Measurements from ENCODE around the gene WDFY3.

Gene WDFY3

DNA sequence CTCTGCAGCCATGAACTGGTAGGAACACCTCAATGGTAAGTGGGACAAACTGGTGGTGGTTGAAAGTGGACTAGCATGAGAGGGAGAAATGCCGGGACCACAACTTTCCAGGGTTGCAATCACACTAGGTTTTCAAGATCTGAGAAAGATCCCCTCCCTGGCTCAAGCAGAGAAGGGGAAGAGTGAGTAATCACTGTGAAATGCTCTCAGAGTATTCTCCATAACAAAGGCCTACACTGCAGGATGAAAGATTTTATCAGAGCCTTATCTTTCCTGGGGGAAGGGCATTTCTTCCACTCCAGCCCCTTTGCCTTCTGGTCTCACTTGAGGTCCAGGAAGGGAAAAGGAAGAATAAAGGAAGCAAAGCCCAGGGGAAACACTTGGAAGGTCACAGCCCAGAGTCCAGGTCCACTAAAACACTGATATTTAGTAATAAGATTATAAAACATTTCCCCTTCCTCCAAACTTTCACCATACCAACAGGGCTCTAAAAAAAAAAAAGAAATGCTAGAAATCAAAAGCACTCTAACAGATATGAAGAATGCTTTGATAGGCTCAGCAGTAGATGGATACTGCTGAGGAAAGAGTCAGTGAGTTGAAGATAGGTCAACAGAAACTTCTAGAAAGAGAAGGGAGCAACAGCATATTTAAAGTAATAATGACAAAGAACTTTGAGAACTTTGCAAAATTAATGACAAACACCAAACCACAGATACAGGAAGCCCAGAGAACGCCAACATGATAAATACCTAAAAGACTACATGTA lies 95.9 kb downstream of the WDFY3 start:
- no peak overlapping the region for H3K4me3 ChIP-seq (ENCODE audit: low read length)
- TF ChIP-seq CTCF (conservative IDR thresholded peaks at IDR 0.05; ENCODE audit: low read length): no peak
- DNase-seq (ENCODE audit: low read depth): peak; percentile 30

- TF ChIP-seq CTCF (conservative IDR thresholded peaks at IDR 0.05; ENCODE audit: low read length): no peak
- DNase-seq (ENCODE audit: low read depth): no peak
- no peak overlapping the region for H3K4me3 ChIP-seq (ENCODE audit: low read length)
Observed at GRCh38 chr4:84866295-84866694, 100.2 kb downstream of the WDFY3 start.

DNA sequence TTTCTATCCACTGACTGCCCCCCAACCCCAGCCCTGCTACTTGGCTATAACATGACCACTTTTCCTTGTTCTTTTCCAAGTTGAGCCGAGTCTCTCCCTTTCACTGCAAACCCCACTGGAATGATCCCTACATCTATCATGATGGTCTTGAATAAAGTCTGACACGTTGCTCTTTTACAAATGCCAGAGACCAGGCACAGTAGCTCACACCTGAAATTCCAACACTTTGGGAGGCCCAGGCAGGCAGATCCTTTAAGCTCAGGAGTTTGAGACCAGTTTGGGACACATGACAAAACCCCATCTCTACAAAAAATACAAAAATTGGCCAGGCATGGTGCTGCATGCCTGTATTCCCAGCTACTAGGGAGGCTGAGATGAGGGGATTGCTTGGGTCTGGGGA lies 100.9 kb downstream of the WDFY3 start:
- no peak overlapping the region for H3K4me3 ChIP-seq (ENCODE audit: low read length)
- no peak for DNase-seq (ENCODE audit: low read depth)
- TF ChIP-seq CTCF (conservative IDR thresholded peaks at IDR 0.05; ENCODE audit: low read length): no peak

GRCh38 chr4:84862064-84862463 lies 104.4 kb downstream of the WDFY3 start:
- no peak overlapping the region for H3K4me3 ChIP-seq (ENCODE audit: low read length)
- no peak for TF ChIP-seq CTCF (conservative IDR thresholded peaks at IDR 0.05; ENCODE audit: low read length)
- DNase-seq (ENCODE audit: low read depth): no peak

DNA sequence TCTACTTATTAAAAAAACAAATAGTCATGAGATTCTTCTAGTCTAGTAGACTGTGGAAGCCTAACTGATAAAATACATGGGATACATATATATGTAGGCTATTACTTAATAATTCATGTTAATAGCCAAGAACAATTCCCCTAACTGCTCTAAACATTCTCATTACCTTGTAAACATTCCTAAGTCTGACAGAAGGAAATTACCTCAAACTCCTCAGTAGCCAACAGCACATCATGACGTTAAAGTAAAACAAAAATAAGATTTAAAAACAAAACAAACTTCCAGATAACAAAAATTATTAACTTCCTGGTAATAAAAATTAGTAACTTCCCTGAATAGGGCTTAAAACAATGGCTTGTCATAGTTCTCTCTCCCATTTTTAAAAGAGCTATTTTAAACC lies 109.2 kb downstream of the WDFY3 start:
- no peak for TF ChIP-seq CTCF (conservative IDR thresholded peaks at IDR 0.05; ENCODE audit: low read length)
- no peak overlapping the region for H3K4me3 ChIP-seq (ENCODE audit: low read length)
- DNase-seq (ENCODE audit: low read depth): no peak

- TF ChIP-seq CTCF (conservative IDR thresholded peaks at IDR 0.05; ENCODE audit: low read length): no peak
- DNase-seq (ENCODE audit: low read depth): no peak
- no peak overlapping the region for H3K4me3 ChIP-seq (ENCODE audit: low read length)
Observed at GRCh38 chr4:84856468-84857049, 109.9 kb downstream of the WDFY3 start.

DNA sequence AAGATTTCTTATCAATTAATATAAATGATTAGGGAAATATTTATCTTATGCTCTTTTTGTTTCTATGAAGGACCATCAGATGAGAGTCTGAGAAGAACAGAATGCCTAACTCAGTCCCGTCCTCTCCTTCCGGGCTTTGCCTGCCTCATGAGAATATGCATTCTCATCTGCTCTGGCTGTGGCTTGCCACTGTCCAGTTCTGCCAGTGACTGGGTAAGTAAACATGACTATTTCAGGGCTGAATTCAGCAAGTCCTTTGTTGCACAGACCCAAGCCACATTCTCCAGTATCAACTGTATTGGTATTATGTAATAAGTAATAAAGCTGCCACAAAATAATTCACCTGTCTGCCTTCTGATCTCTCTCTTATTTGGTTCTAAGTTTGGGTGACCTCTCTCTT lies 110.7 kb downstream of the WDFY3 start:
- no peak for TF ChIP-seq CTCF (conservative IDR thresholded peaks at IDR 0.05; ENCODE audit: low read length)
- H3K4me3 ChIP-seq (ENCODE audit: low read length): no peak overlapping the region
- no peak for DNase-seq (ENCODE audit: low read depth)

All from AG10803 (cell line).